AG04449 (cell line): ENCODE data around the gene AQP3.
"Not testable (repeated sequence)": the region's sequence is repeated elsewhere in the genome, so short reads cannot be mapped to it uniquely, and the experiment has no call there.

ENCODE experiments used
- CTCF ChIA-PET: fragments of 350-600 bp; formaldehyde crosslinking; extraction: SDS; loops from one replicate; lab custom pipeline; 2021; ENCODE audit warnings: antibody characterized with exemption; lab: Yijun Ruan, JAX
- POLR2A ChIA-PET: fragments of 400-600, 350-600 bp; formaldehyde crosslinking; extraction: SDS; loops from one replicate; lab custom pipeline; 2020; ENCODE audit warnings: antibody characterized with exemption, inconsistent platforms; lab: Yijun Ruan, JAX
- DNase-seq: peaks from one replicate; pipeline ENCODE4 v3.0.0-alpha.2; 2010; ENCODE audit warnings: low read depth, low spot score
- H3K4me3 ChIP-seq: 2 replicates; pipeline ENCODE4 v1.5.1; 2011; ENCODE audit warnings: low read depth, mild to moderate bottlenecking, control low read depth, low read length
- CTCF ChIP-seq: IDR thresholded peaks from one replicate; pipeline ENCODE4 v1.5.1; 2011; ENCODE audit warnings: mild to moderate bottlenecking, moderate library complexity, low read length, control low read depth, inconsistent platforms; ENCODE audit not compliant: insufficient read depth; ENCODE audit errors: missing control alignments

AQP3 gene

GRCh38 chr9:33446946-33447798 is at the start of gene AQP3:
Gene AQP3 (minus strand): TSS chr9:33447593. CDS start chr9:33447530, 63 bp downstream.
- DNase-seq = no peak
- CTCF ChIA-PET = interaction anchor here (0.8 to 10.4 kb wide), 10 partner anchors 9 to 160 kb away, joined by 3 to 284 read pairs (median 8); partner anchors contain the start of gene NOL6
- peak within 1 kb of the TSS; percentile 52 for H3K4me3 ChIP-seq
- POLR2A ChIA-PET = interaction anchor here (0.6 to 0.8 kb wide), 2 partner anchors 27 to 86 kb away, joined by 3 read pairs; partner anchors contain the start of gene NOL6
- TF ChIP-seq CTCF = peak; percentile 45

GRCh38 chr9:33493819-33494218 is 46.4 kb upstream of the AQP3 start:
- DNase-seq, CTCF ChIA-PET, POLR2A ChIA-PET, H3K4me3 ChIP-seq: not testable (repeated sequence)

GRCh38 chr9:33489066-33489465 is 41.7 kb upstream of the AQP3 start:
- peak; percentile 26 for DNase-seq
- ChIA-PET POLR2A (interaction anchor here (0.8 to 0.9 kb wide), 2 partner anchors 15 to 18 kb away, joined by 3 to 4 read pairs; partner anchors contain the start of gene NOL6), CTCF (interaction anchor here (1.5 to 1.9 kb wide), 4 partner anchors 9 to 36 kb away, joined by 4 to 10 read pairs (median 8); partner anchors contain the start of gene NOL6)
- TF ChIP-seq CTCF = no peak
- no peak overlapping the region for H3K4me3 ChIP-seq

- POLR2A ChIA-PET, DNase-seq, H3K4me3 ChIP-seq, CTCF ChIA-PET: not testable (repeated sequence)
Observed at GRCh38 chr9:33485312-33485711, 37.9 kb upstream of the AQP3 start.

DNA sequence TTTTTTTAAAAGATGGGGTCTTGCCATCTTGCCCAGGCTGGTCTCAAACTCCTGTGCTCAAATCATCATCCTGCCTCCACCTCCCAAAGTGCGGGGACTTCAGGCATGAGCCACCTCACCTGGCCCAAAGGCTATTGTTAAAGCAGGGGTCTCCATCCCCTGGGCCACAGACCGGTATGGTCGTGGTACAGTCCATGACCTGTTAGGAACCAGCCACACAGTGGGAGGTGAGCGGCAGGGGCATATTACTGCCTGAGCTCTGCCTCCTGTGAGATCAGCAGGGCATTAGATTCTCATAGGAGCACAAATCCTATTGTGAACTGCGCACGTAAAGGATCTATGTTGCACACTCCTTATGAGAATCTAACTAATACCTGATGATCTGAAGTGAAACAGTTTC is 33.6 kb upstream of the AQP3 start:
- CTCF ChIA-PET = interaction anchor here (4.0 kb wide), 1 partner anchor 14 kb away, joined by 21 read pairs; no protein-coding TSS in a partner anchor
- no peak for DNase-seq
- TF ChIP-seq CTCF = no peak
- no peak overlapping the region for H3K4me3 ChIP-seq
- POLR2A ChIA-PET = interaction anchor here (0.7 kb wide), 1 partner anchor 30 kb away, joined by 3 read pairs; no protein-coding TSS in a partner anchor

GRCh38 chr9:33480106-33480505 is 32.7 kb upstream of the AQP3 start:
- ChIA-PET CTCF (interaction anchor here (1.3 to 4.0 kb wide), 3 partner anchors 13 to 106 kb away, joined by 5 to 21 read pairs (median 6); no protein-coding TSS in a partner anchor), POLR2A (interaction anchor here (0.7 kb wide), 1 partner anchor 31 kb away, joined by 3 read pairs; no protein-coding TSS in a partner anchor)
- peak; percentile 21 for DNase-seq
- H3K4me3 ChIP-seq = no peak overlapping the region
- no peak for TF ChIP-seq CTCF

DNA sequence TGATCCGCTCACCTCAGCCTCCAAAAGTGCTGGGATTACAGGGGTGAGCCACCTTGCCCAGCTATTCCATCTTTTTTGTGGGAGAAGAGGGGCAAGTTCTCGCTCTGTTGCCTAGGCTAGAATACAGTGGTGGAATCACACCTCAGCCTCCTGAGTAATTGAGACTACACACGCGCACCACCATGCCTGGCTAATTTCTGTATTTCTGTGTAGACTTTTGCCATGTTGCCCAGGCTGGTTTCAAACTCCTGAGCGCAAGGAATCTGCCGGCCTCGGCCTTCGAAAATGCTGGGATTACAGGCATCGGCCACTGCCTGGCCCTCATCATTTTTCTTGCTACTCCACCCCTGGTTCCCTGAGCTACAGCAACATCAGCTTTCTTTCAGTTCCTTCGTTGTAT is 29.1 kb upstream of the AQP3 start:
- CTCF ChIA-PET = interaction anchor here (1.1 to 4.5 kb wide), 4 partner anchors 11 to 73 kb away, joined by 3 to 40 read pairs (median 4); no protein-coding TSS in a partner anchor
- POLR2A ChIA-PET = no interaction called here
- TF ChIP-seq CTCF = no peak
- no peak overlapping the region for H3K4me3 ChIP-seq
- DNase-seq = no peak
